Effector memory CD4-positive, alpha-beta T cell (primary cell): ENCODE results near the gene SORCS2.

Experiments used
- DNase-seq, 3 donors: peaks; one replicate each; pipeline ENCODE4 v3.0.0-alpha.2; 2020
- H3K27ac ChIP-seq: 2 replicates; pipeline ENCODE4 v1.7.0; 2013; ENCODE audit warnings: mild to moderate bottlenecking, low read length, moderate library complexity; ENCODE audit not compliant: insufficient read depth, poor library complexity, severe bottlenecking
- H3K27me3 ChIP-seq: replicated peaks from 2 replicates; pipeline ENCODE4 v1.7.0; 2013; ENCODE audit warnings: mild to moderate bottlenecking, low read length; ENCODE audit not compliant: insufficient read depth, control insufficient read depth, poor library complexity, severe bottlenecking
- H3K36me3 ChIP-seq: 2 replicates; pipeline ENCODE4 v1.7.0; 2013; ENCODE audit warnings: mild to moderate bottlenecking, low read length, moderate library complexity; ENCODE audit not compliant: control insufficient read depth, insufficient read depth
- H3K4me1 ChIP-seq: 2 replicates; pipeline ENCODE4 v1.7.0; 2013; ENCODE audit warnings: low read length, mild to moderate bottlenecking; ENCODE audit not compliant: control insufficient read depth, insufficient read depth, poor library complexity, severe bottlenecking
- H3K4me3 ChIP-seq: 2 replicates; pipeline ENCODE4 v1.7.0; 2013; ENCODE audit warnings: low read length, low read depth, mild to moderate bottlenecking; ENCODE audit not compliant: insufficient read depth, poor library complexity, severe bottlenecking
- H3K9me3 ChIP-seq: 2 replicates; pipeline ENCODE4 v1.7.0; 2013; ENCODE audit warnings: mild to moderate bottlenecking, low read length, moderate library complexity; ENCODE audit not compliant: control insufficient read depth

SORCS2 gene

DNA sequence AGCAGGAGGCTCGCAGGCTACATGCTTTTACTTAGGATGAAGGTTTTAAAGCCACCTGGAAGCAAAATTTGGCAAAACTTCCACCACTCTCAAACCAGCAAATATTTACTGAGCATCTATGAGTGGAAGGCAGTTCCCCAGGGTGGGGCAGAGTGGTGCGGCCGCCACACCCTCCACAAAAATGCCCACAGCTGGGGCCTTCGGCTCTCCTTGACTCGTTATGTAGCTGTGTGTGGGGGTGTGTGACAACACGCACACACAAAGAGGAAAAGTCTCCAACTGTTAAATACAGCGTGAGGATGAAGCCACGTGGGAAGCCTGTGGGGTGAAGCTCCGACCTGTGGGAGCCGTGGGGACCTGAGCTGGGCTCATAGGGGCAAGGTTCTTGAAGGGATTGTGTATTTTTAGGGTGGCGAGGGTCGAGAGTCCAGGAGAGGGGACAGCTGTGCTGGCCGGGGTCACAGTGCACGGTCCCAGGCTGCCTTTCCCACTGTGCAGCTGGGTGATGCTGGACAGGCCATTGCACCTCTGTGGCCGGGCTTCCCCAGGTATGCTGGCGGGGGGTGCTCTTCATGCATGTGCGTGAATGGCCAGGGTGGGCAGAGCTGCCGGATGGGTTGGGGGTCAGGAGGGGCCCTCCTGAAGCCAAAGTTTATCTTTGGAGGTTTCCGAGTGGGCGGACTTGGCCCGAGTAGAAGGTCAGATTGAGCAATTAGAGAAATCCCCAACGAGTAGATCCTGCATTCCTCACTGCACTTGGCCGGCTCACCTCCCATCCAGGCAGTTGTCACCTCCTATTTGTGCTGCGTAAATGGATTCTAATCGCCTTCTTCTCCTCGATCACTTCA lies 25.4 kb downstream of the SORCS2 start:
- H3K9me3 ChIP-seq: no peaks in the 10 kb centered on the region
- no peaks in the 10 kb centered on the region for H3K27me3 ChIP-seq
- no peaks in the 10 kb centered on the region for H3K4me1 ChIP-seq
- H3K36me3 ChIP-seq: no peaks in the 10 kb centered on the region
- H3K27ac ChIP-seq: no peak overlapping the region
- DNase-seq: no peak
- H3K4me3 ChIP-seq: no peak overlapping the region

DNA sequence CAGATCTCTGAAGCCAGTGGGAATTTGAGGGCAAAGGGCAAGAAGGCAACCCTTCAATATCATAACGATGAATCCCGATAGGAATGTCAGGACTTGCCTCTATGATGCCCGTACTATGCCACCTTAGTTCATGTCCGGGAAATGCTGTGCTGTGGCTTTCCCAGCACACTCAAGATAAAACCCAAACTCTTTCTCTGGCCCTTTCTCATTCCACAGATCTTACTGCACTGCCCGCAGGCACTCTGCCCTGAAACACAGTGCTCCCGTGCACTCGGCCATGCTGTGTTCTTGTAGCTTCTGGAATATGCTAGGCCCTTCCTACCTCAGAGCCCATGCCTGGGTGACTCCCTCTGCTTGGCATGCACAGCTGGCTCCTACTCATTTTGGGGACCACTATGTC lies 26.3 kb downstream of the SORCS2 start:
- no peak for DNase-seq
- Histone ChIP-seq H3K36me3 (no peaks in the 10 kb centered on the region), H3K27ac (no peak overlapping the region), H3K4me1 (no peaks in the 10 kb centered on the region), H3K27me3 (no peaks in the 10 kb centered on the region), H3K4me3 (no peak overlapping the region), H3K9me3 (no peaks in the 10 kb centered on the region)

DNA sequence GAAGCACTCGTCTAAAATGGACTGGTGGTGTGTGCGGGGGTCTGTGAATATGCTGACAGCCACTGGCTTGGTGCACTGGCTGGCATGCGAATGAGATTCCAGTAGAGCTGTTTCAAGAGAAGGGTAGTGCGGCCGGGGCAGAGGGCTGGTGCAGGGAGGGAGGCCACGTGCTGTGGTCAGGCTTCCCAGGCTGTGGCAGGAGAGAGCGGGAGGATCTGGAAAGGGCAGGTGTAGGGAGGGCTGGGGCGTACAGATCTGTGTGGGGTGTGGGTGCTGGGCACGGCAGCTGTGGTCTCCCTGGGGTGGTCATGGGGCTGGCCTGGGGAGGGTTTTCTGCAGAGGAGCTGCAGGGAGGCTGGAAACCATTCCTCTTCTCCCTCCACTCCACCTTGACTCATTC lies 30.2 kb downstream of the SORCS2 start:
- no peaks in the 10 kb centered on the region for H3K36me3 ChIP-seq
- no peak for DNase-seq
- no peak overlapping the region for H3K4me3 ChIP-seq
- no peaks in the 10 kb centered on the region for H3K9me3 ChIP-seq
- H3K27ac ChIP-seq: no peak overlapping the region
- no peaks in the 10 kb centered on the region for H3K4me1 ChIP-seq
- H3K27me3 ChIP-seq: no peaks in the 10 kb centered on the region

DNA sequence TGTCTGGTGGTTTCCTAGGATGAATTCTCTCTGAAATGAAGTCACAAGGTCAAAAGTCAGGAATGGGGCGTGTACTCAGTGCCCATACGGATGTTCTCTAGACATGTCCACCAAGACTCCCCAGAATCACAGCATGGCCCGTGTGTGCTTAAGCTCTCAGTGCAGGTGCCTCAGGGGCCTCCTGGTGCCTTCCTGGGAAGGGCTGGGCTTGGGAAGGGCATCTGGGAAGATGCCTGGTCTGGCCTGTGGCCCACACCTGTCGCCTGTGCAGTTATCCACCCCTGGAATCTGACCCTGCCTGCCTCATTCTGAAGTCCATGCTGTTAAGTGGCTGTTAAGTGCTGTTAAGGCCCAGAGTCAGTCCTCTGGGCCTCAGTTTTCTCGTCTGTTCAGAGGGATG lies 31.2 kb downstream of the SORCS2 start:
- Histone ChIP-seq H3K9me3 (no peaks in the 10 kb centered on the region), H3K36me3 (no peaks in the 10 kb centered on the region), H3K27ac (no peak overlapping the region), H3K4me1 (no peaks in the 10 kb centered on the region), H3K27me3 (no peaks in the 10 kb centered on the region), H3K4me3 (no peak overlapping the region)
- DNase-seq: no peak

DNA sequence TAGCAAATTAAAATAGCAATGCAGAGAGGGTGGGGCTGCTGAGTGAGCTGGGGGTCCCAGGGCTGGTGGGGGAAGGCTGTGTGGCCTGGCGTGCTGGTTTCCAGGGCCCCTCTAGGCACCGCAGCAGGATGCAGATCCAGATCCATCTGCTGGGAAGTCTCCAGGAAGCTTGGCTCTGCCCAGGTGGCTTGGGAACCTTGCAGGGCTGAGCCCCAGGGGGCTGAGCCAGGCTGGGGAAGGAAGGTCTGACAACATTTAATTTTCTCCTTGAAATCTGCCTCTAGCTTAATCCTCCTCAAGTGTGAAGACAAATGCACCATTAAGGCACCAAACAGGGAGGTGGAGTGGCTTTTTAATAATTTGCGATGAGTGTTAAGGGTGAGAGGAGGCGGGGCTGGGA lies 31.7 kb downstream of the SORCS2 start:
- Histone ChIP-seq H3K4me3 (no peak overlapping the region), H3K36me3 (no peaks in the 10 kb centered on the region), H3K9me3 (no peaks in the 10 kb centered on the region), H3K27ac (no peak overlapping the region), H3K4me1 (no peaks in the 10 kb centered on the region), H3K27me3 (no peaks in the 10 kb centered on the region)
- DNase-seq: no peak

DNA sequence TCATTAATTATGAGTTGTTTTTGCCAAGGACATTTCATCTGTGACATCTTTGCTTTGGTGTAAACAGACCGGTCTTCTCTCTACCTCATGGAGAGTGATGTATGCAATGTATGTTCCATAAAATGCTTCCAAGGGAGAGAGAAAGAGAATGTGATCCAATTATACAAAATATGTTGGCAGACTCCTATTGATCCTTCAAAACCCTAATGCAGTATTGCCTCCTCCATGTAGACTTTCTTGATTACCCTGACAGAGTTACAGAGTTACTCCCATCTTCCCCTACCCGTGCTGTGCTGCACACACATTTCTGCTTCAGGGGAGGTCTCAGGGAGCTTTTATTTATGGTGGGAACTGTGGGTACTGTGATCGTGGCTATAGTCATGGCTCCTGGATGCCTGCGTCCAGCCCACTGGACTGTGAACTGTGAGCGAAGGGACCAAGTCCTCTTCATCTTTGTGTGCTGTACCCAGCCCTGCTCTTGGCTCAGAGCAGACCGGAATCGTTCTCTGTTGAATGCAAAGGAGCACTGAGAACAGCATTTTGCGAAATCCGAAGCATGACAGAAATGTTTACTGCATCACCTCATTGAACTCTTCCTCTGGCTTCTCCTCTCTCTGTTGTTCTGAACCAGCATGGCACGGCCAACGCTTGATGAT lies 32.7 kb downstream of the SORCS2 start:
- Histone ChIP-seq H3K27ac (no peak overlapping the region), H3K36me3 (no peaks in the 10 kb centered on the region), H3K27me3 (no peaks in the 10 kb centered on the region), H3K4me3 (no peak overlapping the region), H3K4me1 (no peaks in the 10 kb centered on the region), H3K9me3 (no peaks in the 10 kb centered on the region)
- DNase-seq: no peak

DNA sequence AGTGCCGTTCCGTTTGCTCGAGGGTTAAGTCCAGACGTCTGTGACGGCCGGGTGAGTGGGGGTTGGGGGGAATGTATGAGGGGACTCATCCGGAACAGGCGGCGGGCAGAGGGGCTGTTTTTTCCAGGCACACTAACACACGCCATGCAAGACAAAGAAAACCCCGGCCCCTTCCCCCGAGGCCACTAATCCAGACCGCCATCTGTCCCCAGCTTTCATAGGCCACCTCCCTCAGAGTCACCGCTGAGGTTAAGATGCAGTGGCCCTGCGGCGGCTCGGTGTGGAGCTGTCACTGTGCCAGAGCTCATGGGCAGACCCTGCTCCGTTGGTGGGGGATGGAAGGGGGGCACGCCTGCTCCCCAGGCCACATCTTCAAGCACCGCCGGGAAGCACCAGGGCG lies 34.1 kb downstream of the SORCS2 start:
- Histone ChIP-seq H3K9me3 (no peaks in the 10 kb centered on the region), H3K36me3 (no peaks in the 10 kb centered on the region), H3K27ac (no peak overlapping the region), H3K27me3 (no peaks in the 10 kb centered on the region), H3K4me3 (no peak overlapping the region), H3K4me1 (no peaks in the 10 kb centered on the region)
- no peak for DNase-seq

DNA sequence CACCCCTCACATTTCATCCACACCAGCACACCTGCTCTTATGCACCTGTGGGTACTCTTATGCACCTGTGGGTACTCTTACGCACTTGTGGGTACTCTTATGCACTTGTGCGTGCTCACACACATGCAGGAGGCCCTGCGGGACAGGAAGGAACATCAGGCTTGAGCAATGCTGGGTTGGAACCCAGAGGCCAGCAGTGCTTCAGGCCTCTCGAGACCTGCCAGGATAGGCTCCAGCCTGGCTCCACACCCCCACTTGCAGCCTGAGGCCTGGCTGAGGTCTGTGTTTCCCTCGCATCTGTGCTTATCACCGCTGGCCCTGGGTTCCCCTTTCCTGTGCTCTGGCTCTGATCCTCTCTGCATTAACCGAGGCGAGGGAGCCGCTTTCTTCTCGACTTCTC lies 34.7 kb downstream of the SORCS2 start:
- no peaks in the 10 kb centered on the region for H3K27me3 ChIP-seq
- no peak for DNase-seq

DNA sequence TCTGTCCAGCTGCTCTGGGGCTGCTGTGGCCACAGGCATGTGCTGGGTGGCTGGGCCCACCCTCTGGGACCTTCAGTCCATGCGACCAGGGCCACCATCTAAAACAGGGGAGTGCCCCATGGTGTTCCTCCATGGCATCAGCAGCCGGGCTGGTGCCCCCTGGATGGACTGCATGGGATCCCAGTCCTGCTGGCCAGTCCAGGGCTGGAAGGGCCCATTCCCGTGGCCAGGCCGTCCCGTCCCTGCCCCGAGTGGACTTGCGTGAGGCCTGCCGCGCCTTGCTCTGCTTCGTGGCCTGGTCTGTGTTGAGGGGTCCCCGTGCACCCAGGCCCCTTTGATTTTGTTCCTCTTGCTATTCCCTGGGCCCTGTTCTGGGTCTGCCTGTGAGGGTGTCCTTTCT lies 36.4 kb downstream of the SORCS2 start:
- Histone ChIP-seq H3K9me3 (no peaks in the 10 kb centered on the region), H3K4me3 (no peak overlapping the region), H3K36me3 (no peaks in the 10 kb centered on the region), H3K27ac (no peak overlapping the region), H3K27me3 (no peaks in the 10 kb centered on the region), H3K4me1 (no peaks in the 10 kb centered on the region)
- DNase-seq: no peak

More for the DNA sequence above, 34.7 kb downstream of the SORCS2 start:
- H3K27ac ChIP-seq: no peak overlapping the region
- H3K9me3 ChIP-seq: no peaks in the 10 kb centered on the region
- no peaks in the 10 kb centered on the region for H3K36me3 ChIP-seq
- H3K4me1 ChIP-seq: no peaks in the 10 kb centered on the region
- no peak overlapping the region for H3K4me3 ChIP-seq

DNA sequence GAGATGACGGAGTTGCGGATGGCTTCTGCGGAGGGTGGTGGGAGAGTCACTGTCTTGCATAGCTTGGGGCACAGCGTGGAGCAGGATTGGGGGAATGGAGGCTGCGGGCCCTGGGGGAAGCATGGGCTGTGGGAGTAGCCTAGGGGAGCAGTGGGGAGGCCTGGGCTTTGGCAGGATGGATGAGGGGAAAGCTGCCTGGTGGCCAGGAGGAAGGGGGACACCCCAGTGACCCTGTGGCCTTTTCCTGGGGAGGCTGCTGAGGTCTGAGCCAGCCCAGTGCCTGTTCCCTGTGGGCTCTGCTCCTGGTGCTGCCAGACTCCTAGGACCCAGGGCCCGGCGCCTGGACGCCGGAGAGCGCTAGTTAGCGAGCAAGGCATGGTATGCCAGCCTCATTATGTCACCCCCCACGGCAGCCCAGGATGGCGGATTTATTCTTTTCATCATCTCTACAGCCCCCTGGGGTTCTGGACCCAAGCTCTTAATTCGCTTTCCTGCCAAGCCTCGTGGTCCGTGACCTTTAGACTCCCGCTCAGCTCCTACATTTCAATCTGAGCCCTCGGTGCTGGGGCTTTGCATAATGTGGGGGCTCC lies 39.8 kb downstream of the SORCS2 start:
- Histone ChIP-seq H3K9me3 (no peaks in the 10 kb centered on the region), H3K27ac (no peak overlapping the region), H3K4me3 (no peak overlapping the region), H3K36me3 (no peaks in the 10 kb centered on the region), H3K4me1 (no peaks in the 10 kb centered on the region), H3K27me3 (no peaks in the 10 kb centered on the region)
- no peak for DNase-seq
